Karpas-422 (cell line): ENCODE results near the gene LSM4. TPM values are rescaled to one million over a fixed set of nuclear protein-coding genes. Genes with fewer than 3 reads are reported as not detected.

Experiments
- DNase-seq: peaks from one replicate; pipeline ENCODE4 v3.0.0-alpha.2; 2015
- H2AFZ ChIP-seq: fragments of 200-600 bp; sonication (generic); 2 replicates; pipeline ENCODE4 v1.6.1; 2014; ENCODE audit warnings: antibody characterized with exemption, low read length, mixed read lengths
- H3K27ac ChIP-seq: fragments of 200-600 bp; sonication (generic); 2 replicates; pipeline ENCODE4 v1.5.1; 2014; ENCODE audit warnings: mild to moderate bottlenecking, low read length, moderate library complexity
- H3K27me3 ChIP-seq: fragments of 200-600 bp; sonication (generic); 2 replicates; pipeline ENCODE4 v1.6.1; 2014; ENCODE audit warnings: low read length, mixed read lengths
- H3K36me3 ChIP-seq: fragments of 200-600 bp; sonication (generic); 2 replicates; pipeline ENCODE4 v1.6.1; 2014; ENCODE audit warnings: low read length, mixed read lengths; ENCODE audit not compliant: insufficient read depth
- H3K4me1 ChIP-seq: fragments of 200-600 bp; sonication (generic); 2 replicates; pipeline ENCODE4 v1.6.1; 2014; ENCODE audit warnings: mild to moderate bottlenecking, low read length, mixed read lengths
- H3K4me2 ChIP-seq: fragments of 200-600 bp; sonication (generic); 2 replicates; pipeline ENCODE4 v1.6.1; 2014; ENCODE audit warnings: low read length, low read depth, mild to moderate bottlenecking; ENCODE audit not compliant: poor library complexity, severe bottlenecking
- H3K4me3 ChIP-seq: fragments of 200-600 bp; sonication (generic); 2 replicates; pipeline ENCODE4 v1.5.1; 2014; ENCODE audit warnings: mild to moderate bottlenecking, antibody characterized with exemption, low read length, mixed read lengths
- H3K79me2 ChIP-seq: fragments of 200-600 bp; sonication (generic); 2 replicates; pipeline ENCODE4 v1.6.1; 2014; ENCODE audit warnings: mild to moderate bottlenecking, low read length, mixed read lengths
- H3K9ac ChIP-seq: fragments of 200-600 bp; sonication (generic); 2 replicates; pipeline ENCODE4 v1.6.0; 2014; ENCODE audit warnings: low read length
- H3K9me2 ChIP-seq: fragments of 200-600 bp; sonication (generic), shearing (Covaris generic); replicated peaks from 2 replicates; pipeline ENCODE4 v1.6.0; 2014; ENCODE audit warnings: mild to moderate bottlenecking, low read length, moderate library complexity; ENCODE audit not compliant: insufficient read depth
- H3K9me3 ChIP-seq: fragments of 300-700, 200-600 bp; sonication (generic); 2 replicates; pipeline ENCODE4 v1.6.1; 2014; ENCODE audit warnings: low read length, mixed read lengths
- H4K20me1 ChIP-seq: fragments of 200-600 bp; sonication (generic); 2 replicates; pipeline ENCODE4 v1.6.1; 2014; ENCODE audit warnings: mild to moderate bottlenecking, antibody characterized with exemption, low read length, low read depth; ENCODE audit not compliant: insufficient read depth
- total RNA-seq: library from RNA; depleted of rRNA; stranded (reverse); fragments of >200 nt; shearing (Covaris generic); gene quantifications from 2 replicates; pipeline ENCODE4 v1.2.3, GENCODE V29; 2014; ENCODE audit warnings: low replicate concordance

The LSM4 gene
- total RNA-seq, 1 experiment from 2014 or later: 198 TPM

- Histone ChIP-seq H3K9ac (peak overlapping the region; percentile 97), H3K4me1 (peaks cover 30% of the 10 kb centered on the region), H3K36me3 (0 out of 2 replicates have a peak, but pooled peaks cover 3% of the 10 kb centered on the region), H4K20me1 (peaks cover 15% of the 10 kb centered on the region), H3K4me3 (peak overlapping the region; percentile 72), H3K27me3 (no peaks in the 10 kb centered on the region), H3K9me2 (no peaks in the 10 kb centered on the region), H3K27ac (peak overlapping the region; percentile 76), H2AFZ (peak overlapping the region; percentile 3; the same call in 1 of the 2 replicates), H3K4me2 (peak overlapping the region; percentile 71), H3K79me2 (peaks cover 7% of the 10 kb centered on the region; the same call in 1 of the 2 replicates), H3K9me3 (no peaks in the 10 kb centered on the region)
- DNase-seq: no peak
Observed at GRCh38 chr19:18282021-18282787, 40.7 kb downstream of the LSM4 start.

GRCh38 chr19:18281082-18282020 is 41.5 kb downstream of the LSM4 start, which contains the start of gene JUND:
Gene JUND (minus strand): TSS chr19:18281622. CDS start chr19:18281484, 138 bp downstream.
- Histone ChIP-seq H3K9me3 (no peaks in the 10 kb centered on the region), H3K79me2 (peaks cover 7% of the 10 kb centered on the region; the same call in 1 of the 2 replicates), H3K27ac (peak within 1 kb of the TSS; percentile 91), H3K9me2 (no peaks in the 10 kb centered on the region), H3K4me2 (peak within 1 kb of the TSS; percentile 97), H3K4me3 (peak within 1 kb of the TSS; percentile 79), H4K20me1 (peaks cover 15% of the 10 kb centered on the region), H3K9ac (peak within 1 kb of the TSS; percentile 97), H3K27me3 (no peaks in the 10 kb centered on the region), H2AFZ (peak within 1 kb of the TSS; percentile 3; the same call in 1 of the 2 replicates), H3K36me3 (0 out of 2 replicates have a peak, but pooled peaks cover 3% of the 10 kb centered on the region), H3K4me1 (peaks cover 30% of the 10 kb centered on the region)
- DNase-seq: peak; percentile 98

GRCh38 chr19:18280247-18281081 is 42.4 kb downstream of the LSM4 start:
- peaks cover 30% of the 10 kb centered on the region for H3K4me1 ChIP-seq
- H3K9me3 ChIP-seq: no peaks in the 10 kb centered on the region
- H3K79me2 ChIP-seq: peaks cover 7% of the 10 kb centered on the region; the same call in 1 of the 2 replicates
- H2AFZ ChIP-seq: no peak overlapping the region
- no peaks in the 10 kb centered on the region for H3K27me3 ChIP-seq
- H3K36me3 ChIP-seq: 0 out of 2 replicates have a peak, but pooled peaks cover 3% of the 10 kb centered on the region
- H4K20me1 ChIP-seq: peaks cover 15% of the 10 kb centered on the region
- H3K9ac ChIP-seq: peak overlapping the region; percentile 81
- DNase-seq: peak; percentile 90
- peak overlapping the region; percentile 91 for H3K27ac ChIP-seq
- H3K9me2 ChIP-seq: no peaks in the 10 kb centered on the region
- H3K4me3 ChIP-seq: peak overlapping the region; percentile 79
- peak overlapping the region; percentile 97 for H3K4me2 ChIP-seq

GRCh38 chr19:18279516-18280246 is 43.2 kb downstream of the LSM4 start:
- Histone ChIP-seq H3K27ac (peak overlapping the region; percentile 91), H3K4me2 (peak overlapping the region; percentile 97), H3K4me3 (peak overlapping the region; percentile 79), H3K79me2 (peaks cover 7% of the 10 kb centered on the region; the same call in 1 of the 2 replicates), H2AFZ (no peak overlapping the region), H4K20me1 (peaks cover 19% of the 10 kb centered on the region), H3K4me1 (peaks cover 29% of the 10 kb centered on the region), H3K9me2 (no peaks in the 10 kb centered on the region), H3K27me3 (no peaks in the 10 kb centered on the region), H3K9me3 (no peaks in the 10 kb centered on the region), H3K9ac (peak overlapping the region; percentile 81), H3K36me3 (0 out of 2 replicates have a peak, but pooled peaks cover 3% of the 10 kb centered on the region)
- peak; percentile 98 for DNase-seq

- 0 out of 2 replicates have a peak, but pooled peaks cover 3% of the 10 kb centered on the region for H3K36me3 ChIP-seq
- no peaks in the 10 kb centered on the region for H3K27me3 ChIP-seq
- H3K9me2 ChIP-seq: no peaks in the 10 kb centered on the region
- H3K27ac ChIP-seq: no peak overlapping the region
- no peak overlapping the region for H2AFZ ChIP-seq
- peak overlapping the region; percentile 61 for H3K9ac ChIP-seq
- H3K4me3 ChIP-seq: peak overlapping the region; percentile 79
- peak overlapping the region; percentile 97 for H3K4me2 ChIP-seq
- peaks cover 19% of the 10 kb centered on the region for H4K20me1 ChIP-seq
- no peak for DNase-seq
- peaks cover 7% of the 10 kb centered on the region; the same call in 1 of the 2 replicates for H3K79me2 ChIP-seq
- H3K4me1 ChIP-seq: peaks cover 28% of the 10 kb centered on the region
- no peaks in the 10 kb centered on the region for H3K9me3 ChIP-seq
Observed at GRCh38 chr19:18279266-18279515, 43.7 kb downstream of the LSM4 start.

GRCh38 chr19:18278521-18279265 is 44.2 kb downstream of the LSM4 start:
- peak; percentile 60 for DNase-seq
- Histone ChIP-seq H4K20me1 (peaks cover 19% of the 10 kb centered on the region), H3K79me2 (peaks cover 7% of the 10 kb centered on the region; the same call in 1 of the 2 replicates)

More at GRCh38 chr19:18278521-18279265, 44.2 kb downstream of the LSM4 start:
- Histone ChIP-seq H2AFZ (no peak overlapping the region), H3K27ac (no peak overlapping the region), H3K4me2 (peak overlapping the region; percentile 97), H3K9me2 (no peaks in the 10 kb centered on the region), H3K9ac (peak overlapping the region; percentile 61), H3K27me3 (no peaks in the 10 kb centered on the region), H3K9me3 (no peaks in the 10 kb centered on the region), H3K4me1 (peaks cover 28% of the 10 kb centered on the region), H3K4me3 (peak overlapping the region; percentile 79), H3K36me3 (0 out of 2 replicates have a peak, but pooled peaks cover 3% of the 10 kb centered on the region)
